ENCODE results near the gene ERC2.

The ERC2 gene

DNA sequence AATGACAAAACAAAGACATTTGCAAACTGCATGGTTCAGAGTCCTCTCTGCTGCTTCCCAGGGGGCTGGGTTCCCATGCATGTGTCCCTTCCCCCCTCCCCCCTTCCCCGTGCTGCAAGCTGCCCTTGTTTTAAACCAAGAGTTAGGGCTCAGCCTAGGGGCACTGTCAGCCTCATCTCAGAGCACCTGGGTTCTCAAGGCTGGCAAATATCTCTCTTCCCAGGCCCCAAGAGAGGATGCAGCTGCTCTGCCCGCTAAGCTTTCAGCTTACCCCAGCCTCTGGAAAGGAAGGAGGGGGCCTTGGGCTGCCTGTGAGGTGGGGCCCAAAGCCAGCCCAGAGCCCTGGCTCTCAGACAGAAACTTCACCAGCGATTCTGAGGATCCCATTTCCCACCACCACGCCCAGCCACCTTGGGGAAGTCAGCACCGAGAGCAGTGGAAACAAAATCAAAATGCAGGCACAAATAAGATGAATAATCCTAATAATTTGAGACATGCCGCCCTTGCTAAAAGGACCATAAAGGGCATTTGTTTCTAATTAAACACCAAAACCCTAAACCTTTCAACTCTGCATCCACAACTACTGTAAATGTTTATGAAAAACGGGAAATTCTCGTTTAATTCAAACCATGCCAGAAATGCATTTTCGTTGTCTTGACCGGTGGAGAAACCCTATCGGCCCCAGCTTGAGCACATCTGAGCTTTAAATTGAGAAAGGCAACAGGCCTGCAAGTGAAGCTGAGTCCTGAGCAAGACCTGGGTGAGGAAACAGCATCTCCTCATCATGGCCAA is 913.4 kb downstream of the ERC2 start:
- no peak for DNase-seq (ENCODE audit: low spot score)

DNA sequence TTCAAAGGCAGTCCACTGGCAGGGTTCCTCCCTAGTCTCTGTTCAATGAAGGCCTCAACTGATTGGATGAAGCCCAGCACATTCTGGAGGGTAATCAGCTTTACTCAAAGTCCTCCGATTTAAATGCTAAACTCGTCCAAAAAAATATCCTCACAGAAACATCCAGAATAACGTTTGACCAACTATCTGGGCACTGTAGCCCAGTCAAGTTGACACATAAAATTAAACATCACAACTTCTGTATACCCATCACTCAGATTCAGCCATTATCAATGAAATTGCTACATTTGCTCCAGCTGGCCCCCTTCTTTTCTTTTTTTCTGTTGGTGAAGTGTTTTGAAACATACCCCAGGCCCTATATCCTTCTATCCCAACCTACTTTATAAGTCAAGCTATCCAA is 916.6 kb downstream of the ERC2 start:
- DNase-seq (ENCODE audit: low spot score) = no peak

DNA sequence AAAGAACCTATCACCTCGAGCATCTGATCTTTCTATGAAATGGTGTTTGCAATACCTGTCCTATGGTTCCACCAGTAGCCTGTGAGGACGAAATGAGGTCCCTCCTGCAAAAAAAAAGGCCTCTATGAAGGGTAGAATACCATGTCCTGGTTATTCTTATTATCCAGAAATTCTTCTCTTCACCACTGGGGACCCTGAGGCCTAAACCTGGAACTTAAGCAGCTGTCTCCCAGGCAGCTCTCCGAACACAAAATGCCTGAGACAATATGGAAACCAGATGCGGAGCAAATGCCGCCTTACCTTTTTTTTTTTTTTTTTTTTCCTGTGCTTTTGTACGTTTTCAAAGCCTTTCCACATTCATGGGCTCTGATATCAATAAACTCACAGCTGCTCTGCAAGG is 919.1 kb downstream of the ERC2 start:
- no peak for DNase-seq (ENCODE audit: low spot score)

DNA sequence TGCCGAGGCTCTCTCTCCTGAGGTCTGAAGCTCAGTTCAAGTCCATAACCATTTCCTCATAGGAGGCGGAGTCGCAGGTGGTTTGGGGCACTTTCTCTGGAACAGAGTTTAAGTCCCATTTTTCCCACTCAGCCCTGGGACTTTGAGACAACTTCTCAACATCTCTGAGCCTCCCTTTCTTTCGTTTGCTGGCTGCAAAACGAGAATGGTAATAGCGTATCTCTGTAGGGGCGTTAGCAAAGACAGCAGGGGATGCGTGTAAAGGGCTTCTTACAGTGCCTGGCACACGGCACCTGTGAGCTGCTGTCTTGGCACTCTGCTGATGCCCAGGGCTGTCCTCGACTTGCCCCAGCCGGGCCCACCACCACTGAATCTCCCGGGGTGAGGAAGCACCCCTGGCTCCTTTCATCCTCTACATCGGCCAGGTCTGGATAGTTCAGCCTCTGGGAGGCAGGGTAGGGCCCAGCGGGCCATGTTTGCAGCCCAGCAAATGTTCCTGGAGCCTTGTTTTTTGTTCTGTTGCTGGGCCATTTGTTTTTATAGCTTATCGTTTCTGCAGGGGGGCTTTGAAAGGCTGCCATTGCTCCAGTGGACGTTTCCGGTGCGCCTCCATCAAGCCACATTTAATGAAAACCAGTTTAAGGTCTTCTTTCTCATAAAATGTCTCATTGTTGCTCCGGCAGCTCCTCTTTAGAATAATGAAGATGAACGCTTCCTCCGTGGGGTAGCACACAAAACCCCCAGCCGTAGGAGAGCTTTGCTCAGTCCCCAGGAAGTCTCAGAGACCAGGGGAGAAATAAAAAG is 921.2 kb downstream of the ERC2 start:
- no peak for DNase-seq (ENCODE audit: low spot score)

DNA sequence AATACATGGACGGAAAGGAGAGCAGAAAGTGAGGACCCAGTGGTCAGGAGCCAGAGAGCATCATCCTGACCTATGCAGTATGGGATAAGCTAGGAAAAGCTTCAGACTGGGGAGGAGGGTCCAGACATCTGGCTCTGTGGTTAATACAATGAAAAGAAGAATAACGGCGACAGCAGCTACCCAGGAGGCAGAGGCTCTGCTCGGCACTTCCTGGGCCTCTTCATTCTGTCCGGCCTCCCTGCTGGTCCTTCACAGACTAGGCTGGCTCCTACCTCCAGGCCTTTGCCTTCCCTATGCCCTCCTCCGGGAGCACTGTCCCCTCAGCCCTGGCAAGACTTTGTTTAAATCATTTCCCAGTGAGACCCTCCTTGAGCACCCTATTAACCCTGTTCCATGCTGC is 922.3 kb downstream of the ERC2 start:
- DNase-seq (ENCODE audit: low spot score) = no peak

DNA sequence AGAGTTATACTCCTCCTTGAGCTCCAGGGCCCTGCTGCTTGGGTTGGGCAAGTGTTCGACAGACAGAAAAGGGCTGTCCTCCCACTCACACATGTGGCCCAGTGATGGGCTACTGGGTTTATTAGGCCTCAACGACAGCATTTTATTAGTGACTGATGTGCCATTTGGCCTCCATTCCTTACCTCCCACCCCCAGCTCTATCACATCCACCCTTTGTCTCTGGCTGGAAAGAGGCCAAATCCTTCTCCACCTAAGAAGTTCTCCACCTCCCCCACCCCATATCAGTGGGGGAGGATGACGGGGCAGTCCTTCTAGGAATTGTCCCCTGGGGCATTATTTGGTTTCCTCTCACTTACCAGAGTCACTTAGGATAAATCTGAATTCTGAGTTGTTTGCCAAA is 924.0 kb downstream of the ERC2 start:
- DNase-seq (ENCODE audit: low spot score) = no peak

DNA sequence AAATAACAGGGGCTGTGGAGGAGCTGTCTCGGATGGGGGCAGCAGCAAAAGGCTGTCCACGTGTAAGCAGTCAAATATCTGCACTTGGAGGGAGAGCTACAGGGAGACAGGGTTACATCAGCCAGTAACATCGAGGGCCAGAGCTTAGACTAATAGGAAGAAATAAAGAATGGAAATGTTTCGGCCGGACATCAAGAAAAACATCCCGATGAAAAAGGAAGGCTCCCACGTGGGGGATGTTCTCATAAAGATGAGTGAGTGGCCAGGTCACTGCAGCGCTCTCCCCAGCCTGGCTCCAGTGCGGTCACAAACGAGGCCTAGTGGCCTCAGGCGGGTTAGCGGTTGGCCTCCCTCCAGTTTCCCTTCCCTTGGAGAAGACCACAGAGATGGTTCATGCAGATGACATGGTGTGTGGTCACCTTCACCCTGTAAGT is 925.1 kb downstream of the ERC2 start:
- no peak for DNase-seq (ENCODE audit: low spot score)

DNA sequence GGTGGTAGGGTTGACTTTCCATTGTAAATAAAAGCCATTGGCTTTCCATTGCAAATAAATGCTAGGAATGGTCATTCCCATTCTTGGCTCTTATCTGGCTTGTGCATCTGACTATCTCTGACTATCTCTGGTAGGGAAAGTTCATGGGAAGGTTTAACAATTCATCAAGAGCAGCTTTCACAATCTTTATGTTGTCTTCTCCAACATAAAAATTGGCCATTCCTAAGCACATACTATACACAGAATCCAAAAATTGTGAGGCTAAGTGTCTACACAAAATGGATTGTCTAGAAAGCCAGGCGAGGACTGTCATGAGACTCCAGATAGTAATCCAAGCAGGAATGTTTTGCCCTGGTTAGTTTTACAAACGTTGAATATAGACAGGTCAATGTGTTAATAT is 926.8 kb downstream of the ERC2 start:
- no peak for DNase-seq (ENCODE audit: low spot score)

DNA sequence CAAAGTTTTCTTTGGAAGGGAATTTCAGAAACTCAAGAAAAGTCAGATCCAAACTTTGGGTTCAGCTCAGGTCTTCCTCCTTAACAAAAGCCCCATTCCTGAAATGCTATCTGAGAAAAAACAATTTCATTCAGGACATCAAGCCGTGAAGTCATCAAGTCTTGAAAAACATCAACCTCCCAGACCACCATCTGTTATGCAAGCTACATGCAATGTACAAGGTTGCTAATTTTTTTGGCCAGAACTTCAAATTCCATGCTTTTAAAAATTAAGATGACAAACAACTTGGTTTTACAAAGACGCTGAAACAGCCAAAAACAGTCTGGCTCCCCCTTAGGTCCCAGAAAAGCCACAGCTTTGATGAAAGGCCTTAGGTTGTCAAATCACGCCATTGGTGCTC is 927.3 kb downstream of the ERC2 start:
- no peak for DNase-seq (ENCODE audit: low spot score)

DNA sequence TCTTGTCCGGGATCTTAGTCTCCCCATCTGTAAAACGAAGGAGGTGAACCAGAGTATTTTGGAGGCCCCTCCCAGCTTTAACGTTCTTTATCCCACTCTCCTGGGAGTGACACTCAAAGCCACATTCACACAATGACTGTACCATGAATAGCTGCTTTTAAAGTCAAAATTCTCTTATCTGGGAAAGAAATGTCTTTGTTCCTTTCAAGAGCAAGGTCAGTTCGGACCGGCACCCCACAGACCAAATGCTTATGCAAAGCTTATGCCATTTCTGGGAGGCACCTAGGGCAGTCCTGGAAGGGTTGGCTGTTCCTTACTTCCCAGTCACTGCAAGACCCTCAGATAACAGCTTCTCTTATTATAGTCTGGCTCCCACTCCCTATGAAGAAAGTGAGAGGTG is 927.7 kb downstream of the ERC2 start:
- no peak for DNase-seq (ENCODE audit: low spot score)

DNA sequence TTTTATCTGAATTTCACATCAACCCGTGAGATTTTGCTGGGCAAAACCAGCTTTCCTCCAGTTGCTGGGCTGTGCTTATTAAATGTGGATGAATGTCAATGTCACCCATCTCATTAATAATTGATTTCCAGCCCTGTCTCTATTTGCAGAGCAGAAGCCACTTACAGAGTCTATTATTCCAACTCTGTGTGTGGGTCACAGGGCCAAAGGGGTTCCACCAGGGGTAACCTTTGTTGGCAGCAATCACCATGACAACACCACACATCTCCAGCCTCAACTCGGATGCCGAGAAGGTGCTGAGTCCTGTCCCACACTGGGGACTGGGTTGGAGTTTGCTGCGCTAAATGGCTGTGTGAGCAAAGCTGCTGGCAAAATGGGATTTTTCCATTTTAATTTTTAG is 930.1 kb downstream of the ERC2 start:
- DNase-seq (ENCODE audit: low spot score) = peak; percentile 58

DNA sequence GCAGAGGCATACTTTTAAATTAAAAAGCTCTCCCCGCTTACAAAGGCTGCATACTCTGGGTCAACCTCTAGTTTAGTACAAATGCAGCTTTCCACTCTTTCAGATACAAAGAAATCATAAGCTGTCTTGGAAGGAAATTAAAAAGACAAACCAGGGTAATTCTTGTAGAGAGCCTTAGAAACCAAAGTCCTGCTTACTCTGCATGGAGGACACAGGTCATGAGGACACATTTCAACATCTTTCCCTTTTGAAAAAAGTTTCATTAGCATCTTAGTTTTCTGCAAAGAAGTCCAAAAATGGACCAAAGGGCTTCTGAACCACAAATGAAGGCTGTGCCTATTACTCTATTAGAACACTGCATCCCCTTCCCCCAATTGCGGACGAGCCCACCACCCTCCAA is 930.7 kb downstream of the ERC2 start:
- no peak for DNase-seq (ENCODE audit: low spot score)

DNA sequence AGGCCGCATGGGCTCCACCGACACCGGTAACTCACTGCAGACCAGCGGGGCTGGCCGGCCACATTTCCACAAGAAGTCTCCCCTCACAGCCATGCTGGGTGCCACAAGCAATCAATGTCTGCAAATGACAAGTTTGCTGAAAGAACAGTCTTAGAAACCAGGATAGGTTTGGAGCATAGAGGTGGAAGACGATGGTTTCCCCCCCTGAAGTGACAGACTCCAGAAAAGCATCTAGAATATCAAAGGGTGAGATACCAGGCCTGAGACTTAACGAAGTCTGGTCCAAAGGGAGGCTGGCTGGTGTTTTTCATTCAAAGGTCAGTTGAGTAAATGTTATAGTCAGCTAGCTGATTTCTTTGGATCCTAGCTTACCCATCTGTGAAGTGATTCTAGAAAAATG is 931.1 kb downstream of the ERC2 start:
- DNase-seq (ENCODE audit: low spot score) = no peak

DNA sequence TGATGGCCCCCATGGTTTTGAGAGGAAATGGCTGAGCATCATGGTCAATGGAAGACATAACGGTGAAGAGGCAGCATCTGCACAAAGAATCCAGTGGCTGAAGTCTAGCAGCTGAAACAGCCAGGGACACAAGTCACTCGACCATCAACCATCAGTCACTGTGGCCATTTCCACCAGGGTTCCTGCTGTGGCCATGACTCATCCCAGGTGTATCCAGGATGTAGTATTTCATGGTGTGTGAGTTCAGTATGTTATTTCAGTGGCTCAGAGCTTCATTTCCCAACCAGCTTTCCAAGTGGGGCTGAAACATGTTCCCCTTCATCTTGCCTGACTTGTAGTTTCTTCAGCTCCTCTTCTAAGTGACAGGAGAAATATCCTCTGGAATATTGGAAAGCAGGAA is 933.4 kb downstream of the ERC2 start:
- DNase-seq (ENCODE audit: low spot score) = no peak

DNA sequence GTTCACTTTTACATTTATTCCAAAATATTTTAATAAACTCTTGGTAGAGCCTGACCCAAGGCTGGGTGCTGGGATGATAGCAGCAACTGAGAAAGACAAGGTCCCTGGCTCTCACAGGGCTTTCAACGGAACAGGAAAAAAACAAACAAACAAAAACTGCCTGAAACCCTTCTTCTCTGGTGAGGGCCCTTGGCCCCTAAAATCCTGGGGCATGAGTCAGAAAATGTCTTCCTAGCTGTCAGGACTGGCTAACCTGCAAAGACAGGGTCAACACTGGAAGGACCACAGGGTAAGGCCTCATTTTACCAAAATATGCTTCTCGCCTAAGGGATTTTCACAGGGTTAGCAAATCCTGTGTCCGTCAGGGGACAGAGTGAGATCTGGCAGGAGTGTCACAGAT is 935.5 kb downstream of the ERC2 start:
- DNase-seq (ENCODE audit: low spot score) = no peak

DNA sequence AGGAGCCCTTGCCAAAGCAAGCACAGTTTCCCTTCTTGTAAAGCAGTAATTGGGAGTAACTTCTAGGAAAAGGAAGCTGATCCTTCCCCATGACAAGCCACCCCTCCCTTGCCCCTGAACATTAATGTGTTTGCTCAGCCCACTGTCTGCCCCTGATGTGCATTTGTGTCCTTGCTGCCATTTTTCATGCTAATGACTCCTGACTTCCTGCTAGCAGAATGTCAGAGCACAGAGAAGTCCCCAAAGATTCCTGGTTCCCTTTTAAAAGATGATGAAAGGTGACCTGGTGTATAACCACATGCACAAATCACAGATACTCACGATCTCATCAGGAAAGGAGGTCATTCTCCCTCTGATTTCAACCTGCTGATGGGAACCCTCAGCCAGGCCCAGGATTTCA is 936.9 kb downstream of the ERC2 start:
- DNase-seq (ENCODE audit: low spot score) = no peak

DNA sequence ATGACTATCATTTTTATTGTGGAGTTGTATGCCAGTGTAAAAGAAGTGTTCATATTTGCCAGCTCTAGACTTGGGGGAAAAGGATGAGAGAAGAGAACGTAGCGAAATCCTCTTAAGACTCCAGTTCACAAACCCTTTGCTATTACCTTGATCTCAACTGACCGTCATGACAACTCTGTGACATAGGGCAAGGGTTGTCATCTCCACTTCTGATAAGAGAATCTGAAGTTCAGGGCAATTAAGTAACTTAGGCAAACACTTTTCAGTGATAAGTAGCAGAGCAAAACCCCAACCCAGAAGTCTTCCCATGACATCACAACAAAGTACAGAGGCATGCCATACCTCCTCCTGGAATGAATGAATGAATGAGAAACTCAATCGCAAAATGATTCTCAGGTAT is 940.9 kb downstream of the ERC2 start:
- DNase-seq (ENCODE audit: low spot score) = no peak

DNA sequence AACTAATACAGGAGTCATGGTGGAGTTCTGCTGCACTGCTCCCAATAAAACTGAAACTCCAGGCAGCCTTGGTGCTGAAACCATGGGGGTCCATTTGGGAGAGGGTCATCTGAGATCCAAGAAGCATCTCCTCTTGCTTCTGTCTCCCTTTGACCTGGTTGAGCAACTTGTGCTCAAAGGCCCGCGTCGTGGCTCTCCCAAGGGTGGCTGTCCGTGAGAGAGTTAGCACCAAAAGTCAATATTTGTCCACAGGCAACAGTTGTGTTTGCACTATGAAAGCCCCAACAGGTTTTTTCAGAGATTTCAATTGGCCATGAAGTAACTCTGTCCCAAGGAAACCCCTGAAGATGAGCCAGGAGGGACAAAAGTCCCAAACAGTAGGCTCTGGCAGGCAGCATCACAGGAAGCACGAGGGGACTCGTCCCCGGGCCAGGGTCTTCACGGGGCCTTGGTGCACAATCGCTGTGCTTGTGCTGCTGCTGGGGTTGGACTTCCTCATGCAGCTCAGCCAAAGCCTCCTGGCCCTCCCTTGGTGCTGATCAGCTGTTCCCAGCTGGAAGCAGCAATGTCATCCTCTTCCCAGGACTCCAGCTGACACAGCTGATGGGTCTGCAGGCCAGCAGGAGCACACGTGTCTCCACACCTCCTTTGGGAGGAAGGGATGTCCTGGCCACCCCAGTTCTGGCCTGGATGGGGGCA is 941.8 kb downstream of the ERC2 start:
- DNase-seq (ENCODE audit: low spot score) = no peak

DNA sequence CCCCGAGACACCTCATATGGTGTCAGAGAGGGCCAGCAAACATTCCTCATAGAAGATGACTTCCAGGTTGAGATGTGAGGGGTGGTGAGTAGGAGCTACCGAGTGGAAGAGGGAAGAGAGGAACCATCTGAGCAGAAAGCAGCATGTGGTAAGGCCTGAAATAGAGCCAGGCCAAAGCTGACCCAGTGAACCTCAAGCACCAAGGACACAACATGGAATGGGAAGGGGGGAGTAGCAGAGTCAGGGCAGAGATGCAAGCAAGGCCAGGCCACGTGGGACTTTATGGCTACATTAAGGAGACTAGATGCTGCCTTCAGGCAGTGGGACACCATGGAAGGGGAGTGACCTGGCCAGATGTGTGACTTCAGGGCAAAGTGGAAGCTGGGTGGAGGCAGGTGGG is 942.8 kb downstream of the ERC2 start:
- no peak for DNase-seq (ENCODE audit: low spot score)

DNA sequence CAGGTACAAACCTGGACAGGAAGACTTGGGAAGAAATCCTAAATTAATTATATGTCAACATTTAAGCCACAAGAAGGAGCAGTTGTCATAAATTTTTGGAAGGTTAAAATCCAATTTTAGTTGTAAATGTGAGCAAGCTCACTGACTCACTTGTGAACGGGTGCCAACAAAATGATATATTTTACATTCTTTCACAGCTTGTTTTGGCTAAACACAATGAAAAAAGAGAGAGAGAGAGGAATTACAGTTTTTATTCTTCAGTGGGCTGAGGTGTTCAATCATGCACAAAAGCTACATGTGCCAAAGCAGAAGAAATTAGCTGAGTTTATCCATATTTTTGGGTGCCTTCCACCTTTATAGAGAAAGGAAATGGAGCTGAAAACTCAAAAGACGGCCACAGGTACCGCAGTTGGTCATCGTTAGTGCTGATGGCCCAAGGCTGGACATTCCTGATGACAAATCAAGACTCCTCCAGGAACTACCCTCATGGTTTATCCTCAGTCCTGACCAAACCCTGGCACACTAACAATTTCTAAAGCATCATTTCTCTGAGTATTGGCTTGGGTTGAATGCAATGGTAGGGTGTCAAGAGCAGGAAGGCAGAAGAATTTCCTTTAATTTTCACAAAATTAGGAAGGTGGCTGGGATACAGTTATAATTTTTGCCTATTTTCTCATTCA is 943.6 kb downstream of the ERC2 start:
- no peak for DNase-seq (ENCODE audit: low spot score)

DNA sequence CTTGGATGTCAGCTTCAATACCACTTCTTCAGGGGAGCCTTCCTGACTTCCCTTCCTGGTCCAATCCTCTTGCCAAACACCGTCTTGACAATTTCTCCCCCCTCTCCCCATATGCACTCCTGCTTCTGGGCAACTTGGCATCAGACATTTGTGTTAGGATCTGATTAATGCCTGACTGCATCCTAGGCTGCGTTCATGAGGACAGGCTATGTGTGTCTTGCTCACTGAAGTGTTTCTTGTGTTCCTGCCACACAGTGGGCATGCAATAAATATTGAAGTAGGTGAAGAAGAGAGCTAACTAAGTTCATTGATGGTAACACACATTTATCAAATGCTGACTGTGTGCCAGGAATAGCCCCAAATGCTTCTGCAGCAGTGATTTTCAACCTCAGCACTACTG is 944.8 kb downstream of the ERC2 start:
- DNase-seq (ENCODE audit: low spot score) = no peak

DNA sequence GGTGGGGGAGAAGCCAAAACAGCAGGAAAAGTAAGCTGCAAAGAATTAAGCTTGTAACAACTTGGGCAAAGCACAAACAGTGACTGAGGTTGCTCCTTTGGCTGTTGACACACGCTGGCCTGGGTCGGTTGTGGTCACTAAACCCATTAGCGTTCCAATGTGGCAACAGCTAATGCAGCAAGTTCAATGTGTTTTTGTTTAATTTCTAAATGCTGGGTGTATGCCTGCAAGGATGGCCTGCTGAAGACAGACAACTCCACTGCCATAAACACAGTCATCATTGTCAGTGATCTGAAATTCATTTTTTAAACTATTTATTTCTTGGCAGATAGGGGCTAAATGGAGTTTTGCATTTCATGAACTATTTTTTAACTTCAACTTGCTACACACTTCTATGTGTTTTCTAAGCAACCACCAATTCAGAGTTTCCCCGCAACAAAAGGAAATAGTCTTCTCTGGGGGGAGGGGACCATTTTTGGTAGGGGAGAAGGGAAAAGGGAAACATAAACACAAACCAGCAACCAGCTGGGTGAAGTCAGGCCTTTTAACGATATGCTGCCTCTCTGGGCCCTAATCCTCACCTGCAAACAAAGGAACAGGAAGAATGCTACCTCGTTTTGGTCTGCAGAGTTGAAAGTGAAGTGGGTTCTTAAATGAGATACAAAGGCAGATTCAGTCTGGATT is 946.4 kb downstream of the ERC2 start:
- DNase-seq (ENCODE audit: low spot score) = no peak

Data from ecto neural progenitor cell (in vitro differentiated cells).